GM18502 (cell line): ENCODE data around the gene CRLF2.
"Not testable (repeated sequence)": the region's sequence is repeated elsewhere in the genome, so short reads cannot be mapped to it uniquely, and the experiment has no call there.

Experiments used
- ATAC-seq: cut with Tn5 transposase; IDR thresholded peaks from one replicate; pipeline ENCODE4 v1.9.1; 2021; ENCODE audit warnings: mild to moderate bottlenecking; ENCODE audit not compliant: unreplicated experiment, poor library complexity

CRLF2 gene, protein sequence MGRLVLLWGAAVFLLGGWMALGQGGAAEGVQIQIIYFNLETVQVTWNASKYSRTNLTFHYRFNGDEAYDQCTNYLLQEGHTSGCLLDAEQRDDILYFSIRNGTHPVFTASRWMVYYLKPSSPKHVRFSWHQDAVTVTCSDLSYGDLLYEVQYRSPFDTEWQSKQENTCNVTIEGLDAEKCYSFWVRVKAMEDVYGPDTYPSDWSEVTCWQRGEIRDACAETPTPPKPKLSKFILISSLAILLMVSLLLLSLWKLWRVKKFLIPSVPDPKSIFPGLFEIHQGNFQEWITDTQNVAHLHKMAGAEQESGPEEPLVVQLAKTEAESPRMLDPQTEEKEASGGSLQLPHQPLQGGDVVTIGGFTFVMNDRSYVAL

DNA sequence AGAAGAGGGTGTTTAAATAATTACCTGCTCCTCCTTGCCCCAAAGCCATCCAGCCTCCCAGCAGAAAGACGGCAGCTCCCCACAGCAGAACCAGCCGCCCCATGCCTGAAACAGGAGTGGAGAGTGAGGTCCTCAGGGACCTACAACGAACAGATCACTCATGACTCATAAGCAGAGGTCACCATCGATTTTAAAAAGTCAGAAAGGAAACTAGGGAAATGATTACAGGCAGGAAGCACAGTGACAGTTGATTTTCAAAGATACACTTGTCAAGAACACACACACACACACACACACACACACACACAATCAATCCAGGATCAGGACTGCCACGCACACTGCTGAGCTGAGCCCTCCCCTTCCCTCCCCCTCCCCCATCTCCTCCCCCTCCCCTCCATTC, at the start of gene CRLF2:
CRLF2 (minus strand) TSS at position 118 of the 400 bp plus-strand sequence; CDS start at position 103, 15 bp downstream.
- peak; percentile 67 for ATAC-seq

DNA sequence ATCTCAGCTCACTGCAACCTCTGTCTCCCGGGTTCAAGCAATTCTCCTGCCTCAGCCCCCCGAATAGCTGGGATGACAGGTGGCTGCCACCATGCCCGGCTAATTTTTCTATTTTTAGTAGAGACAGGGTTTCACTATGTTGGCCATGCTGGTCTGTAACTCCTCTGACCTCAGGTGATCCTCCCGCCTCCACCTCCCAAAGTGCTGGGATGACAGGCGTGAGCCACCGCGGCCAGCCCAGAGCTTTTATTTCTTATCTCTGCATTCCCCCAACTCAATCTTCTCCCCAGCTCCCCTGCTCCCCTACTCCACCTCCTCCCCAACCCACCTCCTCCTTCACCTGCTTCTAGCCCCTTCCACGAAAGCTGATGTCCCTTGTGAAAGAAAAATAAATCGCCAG, 49.3 kb upstream of the CRLF2 start:
- ATAC-seq, result not testable (repeated sequence)

DNA sequence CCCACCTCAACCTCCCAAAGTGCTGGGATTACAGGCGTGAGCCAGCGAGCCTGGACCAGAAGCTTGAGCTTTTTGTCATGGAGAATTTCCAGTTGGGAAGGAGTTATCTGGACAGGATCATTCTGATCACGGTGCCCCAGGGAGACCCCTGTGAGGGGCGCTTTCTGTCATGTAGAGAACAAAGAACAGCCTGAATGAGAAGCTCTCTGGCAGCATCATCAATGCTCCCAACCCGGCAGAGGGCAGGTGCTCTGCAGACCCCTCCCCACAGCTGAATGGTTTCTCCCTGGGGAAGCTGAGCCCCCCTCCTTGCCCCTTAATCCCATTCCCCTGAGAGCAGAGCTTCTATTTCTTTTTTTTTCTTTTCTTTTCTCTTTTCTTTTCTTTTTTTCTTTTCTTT, 48.8 kb upstream of the CRLF2 start:
- no peak for ATAC-seq

DNA sequence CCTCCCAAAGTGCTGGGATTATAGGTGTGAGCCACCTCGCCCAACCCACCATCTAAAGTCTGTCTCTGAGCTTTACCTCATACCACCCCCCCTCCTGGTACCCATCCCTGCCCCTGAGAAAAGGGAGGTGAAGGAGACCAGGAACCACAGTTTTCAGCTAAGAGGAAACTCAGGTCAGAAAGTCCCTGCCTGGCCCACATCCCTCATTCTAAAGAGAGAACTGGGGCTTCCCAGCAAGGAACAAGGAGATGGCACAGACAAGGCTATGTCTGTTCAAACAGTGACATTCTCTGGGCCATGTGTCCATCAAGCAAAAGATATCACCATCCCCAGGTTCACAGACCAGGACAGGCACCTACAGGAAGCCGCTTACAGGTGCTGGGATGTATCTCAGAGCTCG, 40.4 kb upstream of the CRLF2 start:
- ATAC-seq, result no peak

DNA sequence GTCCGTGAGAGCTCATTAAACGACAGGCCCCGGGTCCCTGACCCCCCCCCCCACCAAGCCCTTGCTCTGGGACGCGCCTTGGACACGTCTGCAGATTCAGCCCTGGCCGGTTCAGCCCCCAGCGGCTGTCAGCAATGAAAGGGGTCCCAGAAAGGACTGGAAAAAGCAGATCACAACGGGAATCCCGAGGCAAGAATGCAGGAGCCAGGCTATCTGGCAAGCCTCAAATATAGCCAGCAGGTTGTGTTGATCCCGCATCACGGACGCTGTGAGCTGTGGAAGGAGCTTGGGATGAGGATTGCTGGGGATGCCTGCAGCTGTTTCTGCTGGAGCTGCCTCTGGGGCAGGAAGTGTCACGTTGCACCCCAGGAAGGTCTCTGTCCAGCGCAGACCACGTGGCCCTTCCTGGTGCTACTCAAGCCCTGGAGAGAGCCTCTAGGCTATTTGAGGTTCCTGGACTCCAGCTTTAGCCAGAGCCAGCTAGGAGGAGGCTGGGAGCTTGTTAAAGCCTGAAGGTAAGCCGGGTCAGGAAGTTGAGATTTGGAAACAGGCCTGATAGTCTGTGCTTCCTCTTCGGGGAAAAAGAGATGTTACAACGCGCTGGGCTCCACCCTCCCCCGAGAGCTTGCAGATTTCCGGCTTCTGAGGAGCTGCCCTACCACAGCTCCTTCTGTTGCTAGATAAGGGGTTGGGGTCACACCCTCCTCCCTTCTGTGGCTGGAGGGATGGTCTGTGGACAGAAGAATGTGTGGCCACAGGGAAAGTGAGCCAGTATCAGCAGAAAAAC, 36.8 kb upstream of the CRLF2 start:
- ATAC-seq, result peak; percentile 36

DNA sequence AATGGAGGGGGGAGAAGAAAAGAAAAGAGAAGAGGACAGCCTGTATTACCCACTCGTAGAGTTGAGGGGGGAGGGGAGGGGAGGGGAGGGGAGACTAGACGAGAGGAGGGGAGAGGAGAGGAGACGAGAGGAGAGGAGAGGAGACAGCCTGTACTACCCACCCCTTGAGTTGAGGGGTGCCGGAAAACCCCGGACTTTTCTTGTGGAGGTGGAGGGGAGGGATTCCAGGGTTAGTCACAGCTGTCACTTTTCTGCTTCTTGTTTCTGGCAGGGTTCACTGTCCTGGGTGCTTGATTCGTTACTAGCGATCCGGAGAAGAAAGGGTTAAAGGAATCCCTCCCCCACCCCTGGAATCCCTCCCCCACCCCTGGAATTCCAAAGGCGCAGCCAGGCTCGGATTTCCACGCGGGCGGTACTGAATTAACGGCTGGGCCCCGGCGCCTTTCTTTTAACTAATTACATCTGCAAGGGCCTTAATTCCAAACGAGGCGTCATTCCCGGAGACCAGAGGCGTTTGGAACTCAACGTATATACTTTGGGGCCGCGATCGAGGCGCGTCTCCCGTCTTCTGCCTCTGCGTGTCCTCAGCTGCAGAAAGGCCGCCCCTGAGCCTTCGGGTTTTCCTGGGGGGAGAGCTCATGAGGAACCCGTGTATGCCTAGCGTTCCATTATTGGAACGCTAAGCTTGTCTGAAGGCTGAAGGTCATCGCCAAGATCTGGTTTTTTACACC, 36.0 kb upstream of the CRLF2 start:
- no peak for ATAC-seq

DNA sequence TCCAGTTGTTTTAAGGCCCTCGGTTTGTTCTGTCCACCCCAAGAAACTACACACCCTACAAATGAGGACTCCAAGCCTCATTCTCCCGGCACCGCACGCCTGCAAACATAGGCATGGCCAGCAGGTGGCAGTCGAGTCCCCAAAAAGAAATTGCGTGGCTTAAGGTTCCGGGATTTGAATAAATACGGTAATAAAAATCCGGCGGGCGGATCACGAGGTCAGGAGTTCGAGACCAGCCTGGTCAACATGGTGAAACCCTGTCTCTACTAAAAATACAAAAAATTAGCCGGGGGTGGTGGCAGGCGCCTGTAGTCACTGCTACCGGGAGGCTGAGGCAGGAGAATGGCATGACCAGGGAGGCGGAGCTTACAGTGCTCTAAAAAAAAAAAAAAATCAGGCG, 34.4 kb upstream of the CRLF2 start:
- ATAC-seq, result no peak

DNA sequence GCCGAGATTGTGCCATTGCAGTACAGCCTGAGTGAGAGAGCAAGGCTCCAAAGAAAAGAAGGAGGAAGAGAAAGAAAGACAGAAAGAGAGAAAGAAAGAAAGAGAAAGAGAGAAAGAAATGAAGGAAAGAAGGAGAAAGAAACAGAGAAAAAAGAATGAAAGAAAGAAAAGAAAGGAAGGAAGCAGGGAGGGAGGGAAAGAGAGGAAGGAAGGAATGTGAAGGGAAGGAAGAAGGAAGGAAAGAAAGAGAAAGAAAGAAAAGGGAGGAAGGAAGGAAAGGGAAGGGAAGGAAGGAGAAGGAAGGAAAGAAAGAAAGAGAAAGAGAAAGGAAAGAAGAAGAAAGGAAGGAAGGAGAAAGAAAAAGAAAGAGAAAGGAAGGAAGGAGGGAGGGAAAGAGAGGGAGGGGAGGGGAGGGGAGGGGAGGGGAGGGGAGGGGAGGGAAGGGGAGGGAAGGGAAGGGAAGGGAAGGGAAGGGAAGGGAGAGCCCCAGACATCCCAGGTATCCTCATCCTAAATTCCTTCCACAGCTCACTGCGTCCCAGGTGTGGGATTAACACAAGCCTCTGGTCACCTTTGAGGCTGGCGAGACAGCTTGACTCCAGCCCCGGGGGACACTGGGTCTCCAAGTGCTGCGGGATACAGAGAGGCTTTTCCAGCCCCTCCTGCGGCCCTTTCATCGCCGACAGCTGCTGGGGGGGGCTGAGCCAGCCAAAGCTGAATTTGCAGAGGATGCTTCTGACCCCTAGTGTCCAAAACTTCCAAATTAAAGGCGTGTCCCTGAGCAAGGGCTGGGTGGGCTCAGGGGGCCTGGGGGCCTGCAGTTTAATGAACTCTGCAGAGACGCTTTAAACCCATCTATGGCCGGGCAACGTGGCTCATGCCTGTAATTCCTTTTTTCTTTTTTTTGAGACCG, 32.0 kb upstream of the CRLF2 start:
- ATAC-seq, result no peak

DNA sequence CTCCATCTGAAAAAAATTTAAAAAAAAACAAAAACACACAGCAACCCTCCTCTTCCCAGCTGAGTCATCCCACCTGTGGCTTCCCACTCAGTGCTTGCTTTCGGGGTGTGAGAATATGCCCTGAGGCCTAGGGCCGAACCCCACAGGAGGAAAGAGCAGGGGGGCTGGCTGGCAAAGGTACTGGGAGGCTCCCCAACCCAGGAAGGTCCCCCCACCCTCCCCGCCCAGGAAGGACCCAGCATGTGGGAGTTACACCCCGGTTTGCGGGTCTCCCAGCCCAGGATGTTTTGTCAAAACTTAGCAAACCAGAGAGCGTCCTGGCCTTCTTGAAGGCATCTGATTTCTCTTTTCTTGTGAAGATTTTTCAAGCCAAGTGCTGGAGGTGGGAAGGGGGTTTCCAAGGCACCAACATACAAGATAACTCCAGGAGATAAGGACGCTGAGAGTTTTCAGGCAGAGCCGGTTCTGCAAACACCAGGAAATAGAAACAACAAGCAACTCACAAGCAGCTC, 30.5 kb upstream of the CRLF2 start:
- ATAC-seq, result peak; percentile 36

DNA sequence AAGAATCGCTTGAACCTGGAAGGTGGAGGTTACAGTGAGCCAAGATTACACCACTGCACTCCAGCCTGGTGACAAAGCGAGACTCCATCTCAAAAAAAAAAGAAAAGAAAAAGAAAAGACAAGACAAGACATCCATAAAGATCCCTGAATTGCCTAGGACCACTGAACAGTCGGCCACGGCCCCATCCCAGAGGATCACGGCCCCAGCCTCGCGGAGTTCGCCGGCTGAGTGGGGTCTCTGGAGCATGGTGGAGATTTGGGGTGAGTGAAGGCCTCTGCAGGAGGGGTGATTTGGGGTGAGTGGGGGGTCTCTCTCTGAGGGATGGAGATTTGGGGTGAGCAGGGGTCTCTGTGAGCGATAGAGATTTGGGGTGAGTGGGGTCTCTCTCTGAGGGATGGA, 28.1 kb upstream of the CRLF2 start:
- not testable (repeated sequence) for ATAC-seq

DNA sequence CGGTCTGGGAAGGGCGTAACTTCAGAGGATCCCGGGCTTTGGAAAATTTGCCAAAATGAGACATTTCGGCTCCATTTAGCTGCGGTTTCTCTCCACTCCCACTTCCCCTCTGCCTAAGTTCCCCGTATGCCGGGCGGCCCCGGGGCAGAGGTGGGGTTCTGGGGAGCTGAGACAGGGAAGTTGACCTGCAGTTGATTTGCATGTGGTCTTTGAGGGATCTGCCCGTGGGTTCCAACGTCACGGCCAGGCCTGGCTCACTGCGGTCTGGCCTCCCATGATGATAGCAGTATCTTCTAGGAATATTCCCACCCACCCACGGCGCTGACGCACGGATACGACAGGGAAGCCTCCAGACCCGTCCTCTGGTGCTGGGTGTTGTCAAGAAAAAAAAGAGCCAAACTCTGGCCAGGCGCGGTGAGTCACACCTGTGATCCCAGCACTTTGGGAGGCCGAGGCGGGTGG, 27.3 kb upstream of the CRLF2 start:
- peak; percentile 94 for ATAC-seq

DNA sequence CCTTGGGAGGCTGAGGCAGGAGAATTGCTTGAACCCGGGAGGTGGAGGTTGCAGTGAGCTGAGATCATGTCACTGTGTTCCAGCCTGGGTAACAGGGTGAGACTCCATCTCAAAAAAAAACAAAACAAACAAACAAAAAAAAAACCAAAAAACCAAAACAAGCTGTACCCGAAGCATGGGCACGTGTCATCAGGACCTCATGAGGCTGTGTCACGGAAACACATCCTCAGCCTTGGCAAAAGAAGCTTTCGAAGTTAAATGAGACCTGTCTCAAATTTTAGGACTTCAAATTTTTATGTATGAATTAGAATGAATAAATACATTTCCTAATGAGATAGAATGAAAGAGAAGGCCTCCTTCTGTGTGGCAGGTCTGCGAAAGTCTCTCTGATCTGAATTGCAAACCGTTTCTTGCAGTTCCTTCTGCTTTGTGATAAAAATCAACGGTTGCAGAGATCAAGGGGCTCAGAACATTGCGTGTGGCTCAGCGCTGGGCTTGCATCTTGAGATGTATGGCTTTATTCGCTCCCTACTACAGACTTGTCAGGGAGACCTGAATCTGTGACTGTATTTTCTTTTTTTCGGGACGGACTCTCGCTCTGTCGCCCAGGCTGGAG, 19.5 kb upstream of the CRLF2 start:
- ATAC-seq, result no peak

DNA sequence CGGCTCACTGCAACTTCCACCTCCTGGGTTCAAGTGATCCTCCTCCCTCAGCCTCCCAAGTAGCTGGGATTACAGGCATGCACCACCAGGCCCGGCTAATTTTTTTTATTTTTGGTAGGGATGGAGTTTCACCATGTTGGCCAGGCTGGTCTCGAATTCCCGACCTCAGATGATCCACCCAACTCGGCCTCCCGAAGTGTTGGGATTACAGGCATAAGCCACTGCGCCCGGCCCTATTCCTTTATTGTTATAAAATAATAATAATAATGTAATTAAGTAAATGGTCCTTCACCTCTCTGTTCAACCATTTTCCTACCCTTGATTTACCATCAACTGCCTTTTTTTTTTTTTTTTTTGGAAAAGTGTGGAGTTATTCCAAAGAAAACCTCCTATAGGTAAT, 15.7 kb upstream of the CRLF2 start:
- ATAC-seq, result not testable (repeated sequence)

DNA sequence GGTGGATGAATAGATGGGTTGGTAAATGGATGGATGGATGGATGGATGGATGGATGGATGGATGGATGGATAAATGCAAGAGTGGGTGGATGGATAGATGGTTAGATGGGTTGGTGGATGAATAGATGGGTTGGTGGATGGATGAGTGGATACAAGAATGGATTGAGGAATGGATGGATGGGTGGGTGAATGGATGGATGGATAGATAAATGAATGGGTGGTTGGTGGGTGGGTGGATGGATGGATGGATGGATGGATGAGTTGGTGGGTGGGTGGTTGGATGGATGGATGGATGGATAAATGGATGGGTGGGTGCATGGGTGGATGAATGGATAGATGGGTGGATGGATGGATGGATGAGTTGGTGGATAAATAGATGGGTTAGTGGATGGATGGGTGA, 13.8 kb upstream of the CRLF2 start:
- no peak for ATAC-seq

DNA sequence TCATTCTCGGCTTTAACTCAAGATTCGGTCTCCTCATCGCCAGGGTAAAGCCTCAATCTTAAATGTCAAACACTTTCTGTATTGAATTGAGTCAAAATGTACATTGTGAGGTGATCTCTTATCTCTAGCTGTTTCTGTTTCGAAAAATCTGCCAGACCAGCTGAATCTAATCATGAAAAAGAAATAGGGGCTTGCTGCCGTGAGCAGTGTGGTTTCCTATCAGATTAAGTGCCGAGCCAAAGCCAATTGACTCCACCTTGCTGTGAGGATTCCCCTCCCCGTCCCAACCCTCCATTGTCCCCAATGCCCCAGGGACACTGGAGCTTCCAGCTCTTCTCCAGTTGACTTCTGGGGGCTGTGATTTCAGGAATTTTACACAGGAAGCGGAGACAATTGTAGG, 12.5 kb upstream of the CRLF2 start:
- ATAC-seq, result peak; percentile 73

DNA sequence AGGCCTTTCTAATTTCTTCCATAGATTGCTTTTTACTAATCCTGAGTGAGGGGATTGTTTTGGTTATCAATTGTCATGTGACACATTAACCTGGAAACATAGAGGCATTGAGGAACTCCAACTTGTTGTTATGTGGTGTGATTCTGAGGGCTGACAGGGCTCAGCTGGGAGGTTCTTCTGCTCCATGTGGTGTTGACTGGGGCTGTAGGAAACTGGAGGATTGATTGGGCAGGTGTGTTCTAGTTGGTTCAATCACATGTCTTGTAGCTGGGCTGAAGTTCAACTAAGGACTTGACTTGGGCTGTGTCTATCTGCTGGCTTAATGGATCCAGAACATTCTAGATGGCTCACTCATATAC, 10.8 kb upstream of the CRLF2 start:
- no peak for ATAC-seq

DNA sequence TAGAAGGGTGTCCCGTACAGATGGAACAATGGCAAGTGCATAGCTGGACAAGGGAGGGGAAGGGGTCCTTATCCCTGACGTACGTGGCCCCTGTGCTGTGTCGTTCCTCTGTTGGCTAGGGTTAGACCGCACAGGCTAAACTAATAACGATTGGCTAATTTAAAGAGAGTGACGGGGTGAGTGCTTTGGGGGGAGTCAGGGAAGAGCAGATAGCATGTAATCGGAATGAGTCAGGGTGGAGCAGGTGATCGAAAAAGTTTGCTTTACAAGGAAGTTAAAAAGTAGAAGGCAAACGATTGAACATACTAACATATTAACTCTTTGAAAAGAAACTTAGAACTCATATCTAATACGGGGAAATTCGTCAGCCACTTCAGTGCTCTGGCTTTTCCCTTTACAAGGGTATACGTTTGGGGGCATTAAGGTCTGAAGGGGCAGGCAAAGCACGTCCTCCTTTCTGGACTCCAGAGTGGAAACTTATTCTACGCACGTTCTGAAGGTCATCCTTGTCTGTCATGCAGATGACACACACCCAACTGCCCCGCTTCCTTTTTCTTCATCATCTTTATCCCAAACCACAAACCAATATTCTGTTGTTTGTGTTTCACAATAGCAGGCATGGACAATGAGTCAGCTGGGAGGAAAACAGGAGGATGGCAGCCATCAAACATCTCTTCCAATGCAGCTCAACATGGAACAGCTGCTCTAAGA, 10.2 kb upstream of the CRLF2 start:
- no peak for ATAC-seq

DNA sequence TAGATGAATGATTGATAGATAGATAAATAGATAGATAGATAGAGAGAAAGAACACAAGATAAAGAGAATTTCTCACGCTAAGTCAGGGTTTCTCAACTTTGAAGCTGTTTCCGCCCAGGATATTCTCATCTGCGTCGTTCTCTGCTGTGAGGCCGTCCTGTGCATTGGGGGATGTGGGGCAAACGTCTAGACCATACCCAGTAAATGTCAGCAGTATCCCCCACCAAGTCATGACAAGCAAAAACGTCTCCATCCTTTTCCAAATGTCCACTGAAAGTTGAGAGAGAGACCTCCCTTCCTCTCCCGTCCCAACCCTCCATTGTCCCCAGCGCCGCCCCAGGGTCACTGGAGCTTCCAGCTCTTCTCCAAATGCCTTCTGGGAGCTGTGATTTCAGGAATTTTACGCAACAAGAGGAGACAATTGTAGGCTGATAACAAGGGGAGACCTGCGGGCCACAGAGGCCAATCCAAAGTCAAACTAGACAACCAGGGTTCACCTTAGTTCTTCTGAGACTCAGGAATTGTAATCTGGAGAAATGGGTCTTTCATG, 8.9 kb upstream of the CRLF2 start:
- ATAC-seq, result no peak
